B cell (primary cell): Measurements from ENCODE around the gene LRP2. TPM values are rescaled to one million over a fixed set of nuclear protein-coding genes. Genes with fewer than 3 reads are reported as not detected.

Experiments used
- ATAC-seq: fragments of 200-7000 bp; cut with Tn5 transposase; one replicate; pipeline ENCODE4 v1.10.0; 2021; ENCODE audit warnings: low read depth, mild to moderate bottlenecking, moderate number of reproducible peaks, moderate library complexity
- CTCF ChIA-PET: fragments of 350-600 bp; sonication (Branson Sonifier 250); formaldehyde crosslinking; loops from one replicate; lab custom pipeline; 2021; ENCODE audit warnings: antibody characterized with exemption, inconsistent platforms; lab: Charles Lee
- POLR2A ChIA-PET: fragments of 350-600 bp; sonication (Branson Sonifier 250); formaldehyde crosslinking; loops from one replicate; lab custom pipeline; 2021; ENCODE audit warnings: antibody characterized with exemption; lab: Charles Lee
- DNase-seq: peaks from one replicate; pipeline ENCODE4 v3.0.0; 2013
- H2AFZ ChIP-seq: 2 replicates; pipeline ENCODE4 v1.6.1; 2012; ENCODE audit warnings: mild to moderate bottlenecking, low read depth, low read length; ENCODE audit not compliant: insufficient read depth, poor library complexity, severe bottlenecking
- H3K27ac ChIP-seq, 2 donors: 1 replicate in 1 of 2; 2 replicates in 1 of 2; pipeline ENCODE4 v1.5.1; 2012 to 2013; ENCODE audit warnings: low read length in 2 of 2, mild to moderate bottlenecking in 2 of 2, moderate library complexity in 1 of 2
- H3K27me3 ChIP-seq, 4 experiments: fragments of 200-600 bp in 1 of 4; sonication (generic) in 1 of 4; replicated peaks in 1 of 4; 1 replicate in 2 of 4; 2 replicates in 2 of 4; pipeline versions ENCODE4 v1.6.1 to v1.7.0; 2013 to 2016; ENCODE audit warnings: low read length in 3 of 4, mild to moderate bottlenecking in 2 of 4, mixed read lengths in 1 of 4, moderate library complexity in 1 of 4; ENCODE audit not compliant: insufficient read depth in 4 of 4, control insufficient read depth in 3 of 4; ENCODE audit errors: control extremely low read depth in 1 of 4
- H3K36me3 ChIP-seq, 2 experiments: replicated peaks in 1 of 2; 1 replicate in 1 of 2; 2 replicates in 1 of 2; pipeline versions ENCODE4 v1.6.1 to v1.7.1; 2013; ENCODE audit warnings: low read length in 1 of 2; ENCODE audit not compliant: insufficient read depth in 2 of 2, control insufficient read depth in 1 of 2; ENCODE audit errors: control extremely low read depth in 1 of 2, extremely low read depth in 1 of 2
- H3K4me1 ChIP-seq, 2 donors: fragments of 200-600 bp in 1 of 2; sonication (generic) in 1 of 2; 1 replicate in 1 of 2; 2 replicates in 1 of 2; pipeline versions ENCODE4 v1.5.1 to v1.6.1; 2013 to 2017; ENCODE audit warnings: low read length in 2 of 2; ENCODE audit not compliant: control insufficient read depth in 2 of 2, insufficient read depth in 2 of 2
- H3K4me2 ChIP-seq: replicated peaks from 2 replicates; pipeline ENCODE3; 2012; ENCODE audit warnings: mild to moderate bottlenecking, low read depth, low read length; ENCODE audit not compliant: poor library complexity, severe bottlenecking
- H3K4me3 ChIP-seq, 5 experiments: fragments of 200-600 bp in 1 of 5; sonication (generic) in 1 of 5; 1 replicate in 3 of 5; 2 replicates in 2 of 5; pipeline versions ENCODE4 v1.5.1 to v1.7.0; 2011 to 2016; ENCODE audit warnings: low read length in 4 of 5, mild to moderate bottlenecking in 4 of 5, low read depth in 2 of 5, control low read depth in 1 of 5, moderate library complexity in 1 of 5; ENCODE audit not compliant: insufficient read depth in 1 of 5; ENCODE audit errors: control extremely low read depth in 1 of 5, extremely low read depth in 1 of 5
- H3K79me2 ChIP-seq: fragments of 200-600 bp; sonication (generic); one replicate; pipeline ENCODE4 v1.6.0; 2016; ENCODE audit warnings: low read length; ENCODE audit not compliant: control insufficient read depth, insufficient read depth
- H3K9ac ChIP-seq: fragments of 200-600 bp; sonication (generic); 2 replicates; pipeline ENCODE4 v1.6.1; 2017; ENCODE audit warnings: mild to moderate bottlenecking, low read length, moderate library complexity
- H3K9me3 ChIP-seq, 3 donors: one replicate each; pipeline versions ENCODE4 v1.6.1 to v1.7.1; 2013; ENCODE audit warnings: low read length in 2 of 3; ENCODE audit not compliant: control insufficient read depth in 2 of 3, insufficient read depth in 1 of 3; ENCODE audit errors: control extremely low read depth in 1 of 3
- H4K20me1 ChIP-seq: 2 replicates; pipeline ENCODE4 v1.6.0; 2012; ENCODE audit warnings: mild to moderate bottlenecking, low read length; ENCODE audit not compliant: insufficient read depth, control insufficient read depth, poor library complexity, severe bottlenecking
- H3K27ac Mint-ChIP-seq: one replicate; pipeline ENCODE4 v1.8.0; 2021; ENCODE audit warnings: mixed read lengths
- H3K27me3 Mint-ChIP-seq: one replicate; pipeline ENCODE4 v1.8.0; 2021; ENCODE audit warnings: mixed read lengths
- H3K4me1 Mint-ChIP-seq: one replicate; pipeline ENCODE4 v1.8.0; 2021; ENCODE audit warnings: mixed read lengths
- H3K4me3 Mint-ChIP-seq: one replicate; pipeline ENCODE4 v1.8.0; 2021; ENCODE audit warnings: mixed read lengths
- H3K9me3 Mint-ChIP-seq: one replicate; pipeline ENCODE4 v1.8.0; 2022; ENCODE audit warnings: mixed read lengths; ENCODE audit not compliant: insufficient read depth
- EZH2 ChIP-seq: IDR thresholded peaks from 2 replicates; pipeline ENCODE4 v1.6.1; 2012; ENCODE audit warnings: borderline replicate concordance, low read depth, mild to moderate bottlenecking, moderate library complexity, low read length; ENCODE audit not compliant: insufficient read depth, poor library complexity, severe bottlenecking
- WGBS: methylation state at CpG from one replicate; pipeline ENCODE4 v1.1.5; 2013; ENCODE audit warnings: missing lambda C conversion rate; ENCODE audit not compliant: insufficient coverage; 5-methylcytosine and 5-hydroxymethylcytosine counted together
- intact Hi-C: fragments of 100-400 bp; cut with micrococcal nuclease; formaldehyde crosslinking; loops from one replicate; pipeline ENCODE4 v1.10.0; 2022
- polyA plus RNA-seq: library from polyadenylated mRNA; depleted of rRNA; stranded (reverse); fragments of >200 nt; gene quantifications from 2 replicates; pipeline ENCODE4 v1.2.3, GENCODE V29; 2012
- total RNA-seq, 2 donors: library from RNA; stranded (reverse); fragments of 120-200 nt in 1 of 2; gene quantifications; 1 replicate in 1 of 2; 2 replicates in 1 of 2; pipeline versions ENCODE4 v1.2.3 to v1.2.4, GENCODE V29; 2013 to 2022
- TF ChIP-seq, protein P1 (sequence below): fragments of 200-600 bp; IDR thresholded peaks from one replicate; pipeline ENCODE4 v1.8.0; 2022; ENCODE audit warnings: antibody characterized with exemption, mild to moderate bottlenecking

The LRP2 gene
- total and polyA plus RNA-seq, 2 donors (not counting 1 experiment from before 2014, with no cell fraction given): not detected

DNA sequence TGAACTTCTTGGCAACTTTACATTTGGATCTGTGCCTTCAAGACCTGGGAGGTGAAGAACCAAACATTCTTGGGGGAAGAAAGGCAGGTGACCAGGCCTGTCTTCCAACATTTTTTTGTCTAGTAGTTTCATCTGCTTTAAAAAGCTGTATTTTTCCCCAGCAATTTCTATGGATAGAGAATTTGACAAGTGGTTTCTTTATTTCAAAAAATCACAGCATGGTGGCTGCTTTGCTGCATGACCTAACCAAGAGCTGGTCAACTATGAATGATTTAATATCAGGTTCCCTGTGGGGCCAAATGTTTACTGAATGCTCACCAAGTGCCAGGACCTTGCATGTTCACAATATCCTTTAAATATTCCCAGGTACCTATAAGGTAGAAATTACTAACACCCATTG, 19.1 kb downstream of the LRP2 start:
- CTCF ChIA-PET: no interaction called here
- H3K4me3 Mint-ChIP-seq: no peak overlapping the region
- TF ChIP-seq, protein P1, sequence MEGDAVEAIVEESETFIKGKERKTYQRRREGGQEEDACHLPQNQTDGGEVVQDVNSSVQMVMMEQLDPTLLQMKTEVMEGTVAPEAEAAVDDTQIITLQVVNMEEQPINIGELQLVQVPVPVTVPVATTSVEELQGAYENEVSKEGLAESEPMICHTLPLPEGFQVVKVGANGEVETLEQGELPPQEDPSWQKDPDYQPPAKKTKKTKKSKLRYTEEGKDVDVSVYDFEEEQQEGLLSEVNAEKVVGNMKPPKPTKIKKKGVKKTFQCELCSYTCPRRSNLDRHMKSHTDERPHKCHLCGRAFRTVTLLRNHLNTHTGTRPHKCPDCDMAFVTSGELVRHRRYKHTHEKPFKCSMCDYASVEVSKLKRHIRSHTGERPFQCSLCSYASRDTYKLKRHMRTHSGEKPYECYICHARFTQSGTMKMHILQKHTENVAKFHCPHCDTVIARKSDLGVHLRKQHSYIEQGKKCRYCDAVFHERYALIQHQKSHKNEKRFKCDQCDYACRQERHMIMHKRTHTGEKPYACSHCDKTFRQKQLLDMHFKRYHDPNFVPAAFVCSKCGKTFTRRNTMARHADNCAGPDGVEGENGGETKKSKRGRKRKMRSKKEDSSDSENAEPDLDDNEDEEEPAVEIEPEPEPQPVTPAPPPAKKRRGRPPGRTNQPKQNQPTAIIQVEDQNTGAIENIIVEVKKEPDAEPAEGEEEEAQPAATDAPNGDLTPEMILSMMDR: no peak
- TF ChIP-seq EZH2: no peak
- ATAC-seq (no peak), DNase-seq (no peak)
- H3K4me1 Mint-ChIP-seq: no peaks in the 10 kb centered on the region
- Histone ChIP-seq H4K20me1 (no peaks in the 10 kb centered on the region), H3K79me2 (no peaks in the 10 kb centered on the region), H3K27ac (no peak overlapping the region), H3K36me3 (no peaks in the 10 kb centered on the region), H3K4me2 (no peak overlapping the region), H3K4me3 (no peak overlapping the region), H2AFZ (no peak overlapping the region), H3K9me3 (no peaks in the 10 kb centered on the region), H3K9ac (no peak overlapping the region), H3K4me1 (no peaks in the 10 kb centered on the region), H3K27me3 (peaks cover 0 to 3% (median 0%) of the 10 kb centered on the region in 4 experiments)
- no peak overlapping the region for H3K27ac Mint-ChIP-seq
- POLR2A ChIA-PET: no interaction called here
- intact Hi-C loops: no loop called here
- no peaks in the 10 kb centered on the region for H3K9me3 Mint-ChIP-seq
- H3K27me3 Mint-ChIP-seq: peaks cover 9% of the 10 kb centered on the region

DNA sequence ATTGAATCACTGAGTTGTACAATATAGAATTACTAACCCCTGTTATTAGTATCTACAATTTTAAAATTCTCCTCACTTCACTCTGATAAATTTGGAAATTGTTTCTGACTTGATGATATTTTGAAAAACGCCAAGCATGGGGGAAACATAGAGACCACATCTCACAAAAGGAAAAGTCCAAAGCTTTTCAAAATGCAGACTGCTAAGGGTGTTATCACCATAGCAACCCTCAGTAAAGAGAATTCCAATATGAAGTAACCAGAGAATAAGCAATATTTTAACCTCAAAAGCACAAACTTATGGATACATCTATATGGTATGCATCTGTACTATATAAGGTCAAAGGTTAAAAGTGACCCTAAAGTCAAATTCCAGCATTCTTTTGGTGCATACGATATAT, 22.7 kb downstream of the LRP2 start:
- H3K9me3 ChIP-seq: no peaks in the 10 kb centered on the region
- H3K4me3 Mint-ChIP-seq: no peak overlapping the region
- H3K36me3 ChIP-seq: no peaks in the 10 kb centered on the region
- H3K4me1 ChIP-seq: no peaks in the 10 kb centered on the region
- TF ChIP-seq, protein P1: no peak
- no peak for TF ChIP-seq EZH2
- ATAC-seq: no peak
- peaks cover 0 to 3% (median 0%) of the 10 kb centered on the region in 4 experiments for H3K27me3 ChIP-seq
- ChIA-PET POLR2A (no interaction called here), CTCF (no interaction called here)
- no peak overlapping the region for H3K4me3 ChIP-seq
- no peak overlapping the region for H2AFZ ChIP-seq
- H4K20me1 ChIP-seq: no peaks in the 10 kb centered on the region
- H3K4me1 Mint-ChIP-seq: no peaks in the 10 kb centered on the region
- no peak overlapping the region for H3K27ac Mint-ChIP-seq
- H3K27ac ChIP-seq: no peak overlapping the region
- intact Hi-C loops: no loop called here
- H3K79me2 ChIP-seq: no peaks in the 10 kb centered on the region
- WGBS: no CpG with 5 or more reads among the region's 2 CpGs
- peaks cover 14% of the 10 kb centered on the region for H3K27me3 Mint-ChIP-seq
- no peak overlapping the region for H3K9ac ChIP-seq
- no peak for DNase-seq
- no peak overlapping the region for H3K4me2 ChIP-seq
- H3K9me3 Mint-ChIP-seq: no peaks in the 10 kb centered on the region
